ENCODE data around the gene ZFAND6.
"Not testable (repeated sequence)": the region's sequence is repeated elsewhere in the genome, so short reads cannot be mapped to it uniquely, and the experiment has no call there.

ZFAND6 gene

DNA sequence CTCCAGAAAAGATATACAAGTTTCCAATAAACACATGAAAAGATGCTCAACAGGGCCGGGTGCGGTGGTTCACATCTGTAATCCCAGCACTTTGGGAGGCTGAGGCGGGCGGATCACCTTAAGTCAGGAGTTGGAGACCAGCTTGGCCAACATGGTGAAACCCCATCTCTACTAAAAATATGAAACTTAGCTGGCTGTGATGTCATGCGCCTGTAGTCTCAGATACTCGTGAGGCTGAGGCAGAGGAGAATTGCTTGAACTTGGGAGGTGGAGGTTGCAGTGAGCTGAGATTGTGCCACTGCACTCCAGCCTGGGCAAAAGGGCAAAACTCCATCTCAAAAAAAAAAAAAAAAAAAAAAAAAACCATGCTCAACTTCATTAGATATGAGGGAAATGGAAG, 67.8 kb downstream of the ZFAND6 start:
- not testable (repeated sequence) for H3K4me1 ChIP-seq (ENCODE audit: control insufficient read depth, insufficient read depth, low read length, poor library complexity, severe bottlenecking)
- H3K36me3 ChIP-seq (ENCODE audit: control insufficient read depth, insufficient read depth, low read length): peaks cover 12% of the 10 kb centered on the region

DNA sequence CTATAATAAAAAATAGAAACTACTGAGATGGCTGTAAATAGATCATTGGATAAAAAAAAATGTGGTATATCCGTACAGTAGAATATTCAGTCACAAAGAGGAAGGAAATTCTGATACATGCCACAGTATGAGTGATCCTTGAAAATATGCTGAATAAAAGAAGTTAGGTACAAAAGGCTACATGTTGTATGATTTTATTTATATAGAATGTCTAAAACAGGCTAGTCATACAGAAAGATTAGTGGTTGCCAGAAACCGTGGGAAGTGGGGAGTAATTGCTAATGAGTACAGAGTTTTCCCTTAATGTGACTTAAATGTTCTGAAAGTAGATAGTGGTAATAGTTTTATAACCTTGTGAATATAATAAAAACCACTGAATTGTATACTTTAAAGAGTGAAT, 68.4 kb downstream of the ZFAND6 start:
- no peaks in the 10 kb centered on the region for H3K9me3 ChIP-seq (ENCODE audit: control insufficient read depth, low read length)
- no peak for DNase-seq
- H3K4me1 ChIP-seq (ENCODE audit: control insufficient read depth, insufficient read depth, low read length, poor library complexity, severe bottlenecking): no peaks in the 10 kb centered on the region
- H3K4me3 ChIP-seq (ENCODE audit: insufficient read depth, low read depth, low read length, poor library complexity, severe bottlenecking): no peak overlapping the region
- H3K27me3 ChIP-seq (replicated peaks; ENCODE audit: control insufficient read depth, insufficient read depth, low read length, poor library complexity, severe bottlenecking): no peaks in the 10 kb centered on the region
- no peak overlapping the region for H3K27ac ChIP-seq (ENCODE audit: insufficient read depth, low read length, poor library complexity, severe bottlenecking)
- peaks cover 12% of the 10 kb centered on the region for H3K36me3 ChIP-seq (ENCODE audit: control insufficient read depth, insufficient read depth, low read length)

More for the DNA sequence above, 67.8 kb downstream of the ZFAND6 start:
- not testable (repeated sequence) for H3K4me3 ChIP-seq (ENCODE audit: insufficient read depth, low read depth, low read length, poor library complexity, severe bottlenecking); H3K27ac ChIP-seq (ENCODE audit: insufficient read depth, low read length, poor library complexity, severe bottlenecking); DNase-seq; H3K9me3 ChIP-seq (ENCODE audit: control insufficient read depth, low read length); H3K27me3 ChIP-seq (replicated peaks; ENCODE audit: control insufficient read depth, insufficient read depth, low read length, poor library complexity, severe bottlenecking)

DNA sequence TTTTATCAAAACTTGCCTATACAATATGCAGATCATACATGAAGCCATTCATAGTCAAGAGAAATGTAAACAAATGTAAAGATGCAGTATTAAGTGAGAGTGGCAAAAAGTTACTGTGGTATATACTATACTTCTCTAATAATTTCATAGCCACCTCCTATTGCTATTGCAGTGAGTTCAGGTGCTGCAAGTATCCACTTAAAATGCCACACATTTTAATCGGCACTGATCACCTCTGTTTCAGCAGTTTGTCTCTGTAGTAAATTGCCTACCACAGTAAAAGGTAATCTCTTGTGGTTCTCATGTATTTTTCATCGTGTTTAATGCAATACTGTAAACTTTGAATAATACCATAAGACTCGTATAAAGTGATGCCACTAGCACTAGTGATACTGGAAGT, 72.9 kb downstream of the ZFAND6 start:
- H3K36me3 ChIP-seq (ENCODE audit: control insufficient read depth, insufficient read depth, low read length): peaks cover 18% of the 10 kb centered on the region
- H3K27me3 ChIP-seq (replicated peaks; ENCODE audit: control insufficient read depth, insufficient read depth, low read length, poor library complexity, severe bottlenecking): no peaks in the 10 kb centered on the region
- H3K4me1 ChIP-seq (ENCODE audit: control insufficient read depth, insufficient read depth, low read length, poor library complexity, severe bottlenecking): no peaks in the 10 kb centered on the region
- H3K27ac ChIP-seq (ENCODE audit: insufficient read depth, low read length, poor library complexity, severe bottlenecking): no peak overlapping the region
- no peak for DNase-seq
- no peak overlapping the region for H3K4me3 ChIP-seq (ENCODE audit: insufficient read depth, low read depth, low read length, poor library complexity, severe bottlenecking)
- no peaks in the 10 kb centered on the region for H3K9me3 ChIP-seq (ENCODE audit: control insufficient read depth, low read length)

DNA sequence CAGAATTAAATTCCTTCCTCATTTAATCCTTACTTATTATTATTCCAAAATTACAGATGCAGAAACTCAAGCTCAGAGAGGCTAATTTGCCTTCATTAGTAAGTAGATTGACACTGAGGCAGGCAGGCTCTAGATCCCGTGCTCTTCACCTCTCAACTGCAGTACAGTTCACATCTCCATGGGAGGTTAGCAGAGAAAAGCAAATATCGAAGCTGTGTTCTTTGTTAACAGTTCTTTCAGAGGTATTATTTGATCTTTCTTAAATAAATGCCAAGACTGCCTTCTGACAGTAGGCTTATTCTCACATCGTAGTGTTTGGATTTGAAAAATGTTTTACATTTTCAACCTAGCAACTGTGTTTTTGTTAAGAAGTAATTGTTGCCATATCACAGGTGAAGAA, 77.4 kb downstream of the ZFAND6 start:
- no peak for DNase-seq
- Histone ChIP-seq H3K36me3 (ENCODE audit: control insufficient read depth, insufficient read depth, low read length) (peaks cover 12% of the 10 kb centered on the region), H3K9me3 (ENCODE audit: control insufficient read depth, low read length) (no peaks in the 10 kb centered on the region)

DNA sequence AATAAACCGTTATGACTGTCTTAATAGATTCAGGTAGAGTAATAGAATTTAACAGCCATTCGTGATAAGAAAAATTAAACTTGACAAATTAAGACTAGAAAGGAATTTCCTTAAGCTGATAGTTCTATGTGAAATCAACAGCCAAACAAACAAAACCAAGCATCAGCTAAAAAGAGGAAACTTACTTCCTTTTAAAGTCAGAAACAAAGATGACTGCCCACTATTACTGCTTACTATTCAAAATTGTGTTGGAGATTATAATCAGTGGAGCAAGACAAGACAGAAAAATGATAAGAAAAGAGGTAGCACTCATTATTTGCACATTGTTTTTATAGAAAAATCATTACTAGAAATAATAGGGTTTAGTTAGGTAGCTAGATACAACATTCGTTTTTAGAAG, 79.5 kb downstream of the ZFAND6 start:
- H3K27me3 ChIP-seq (replicated peaks; ENCODE audit: control insufficient read depth, insufficient read depth, low read length, poor library complexity, severe bottlenecking): no peaks in the 10 kb centered on the region
- H3K4me3 ChIP-seq (ENCODE audit: insufficient read depth, low read depth, low read length, poor library complexity, severe bottlenecking): no peak overlapping the region
- peaks cover 12% of the 10 kb centered on the region for H3K36me3 ChIP-seq (ENCODE audit: control insufficient read depth, insufficient read depth, low read length)
- no peak for DNase-seq
- H3K9me3 ChIP-seq (ENCODE audit: control insufficient read depth, low read length): no peaks in the 10 kb centered on the region
- no peaks in the 10 kb centered on the region for H3K4me1 ChIP-seq (ENCODE audit: control insufficient read depth, insufficient read depth, low read length, poor library complexity, severe bottlenecking)
- no peak overlapping the region for H3K27ac ChIP-seq (ENCODE audit: insufficient read depth, low read length, poor library complexity, severe bottlenecking)

More for the DNA sequence above, 77.4 kb downstream of the ZFAND6 start:
- Histone ChIP-seq H3K27me3 (replicated peaks; ENCODE audit: control insufficient read depth, insufficient read depth, low read length, poor library complexity, severe bottlenecking) (no peaks in the 10 kb centered on the region), H3K4me1 (ENCODE audit: control insufficient read depth, insufficient read depth, low read length, poor library complexity, severe bottlenecking) (no peaks in the 10 kb centered on the region), H3K4me3 (ENCODE audit: insufficient read depth, low read depth, low read length, poor library complexity, severe bottlenecking) (no peak overlapping the region), H3K27ac (ENCODE audit: insufficient read depth, low read length, poor library complexity, severe bottlenecking) (no peak overlapping the region)

DNA sequence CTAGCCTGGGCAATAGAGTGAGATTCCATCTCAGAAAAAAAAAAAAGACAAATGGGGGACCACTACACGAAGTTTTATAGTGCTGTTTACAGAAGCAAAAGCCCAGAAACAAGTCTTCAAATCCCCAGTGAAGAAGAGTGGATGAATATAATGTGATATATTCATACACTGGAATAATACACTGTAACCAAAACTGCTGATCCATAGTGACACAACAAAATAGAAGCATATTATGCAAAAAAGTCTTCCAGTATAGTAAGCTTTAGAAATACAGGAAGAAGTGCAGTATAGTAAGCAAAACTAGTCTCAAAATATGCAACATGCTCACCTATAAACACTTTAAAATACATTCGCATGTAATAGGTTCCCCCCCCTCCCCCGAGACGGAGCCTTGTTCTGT, 81.4 kb downstream of the ZFAND6 start:
- DNase-seq: no peak
- Histone ChIP-seq H3K4me3 (ENCODE audit: insufficient read depth, low read depth, low read length, poor library complexity, severe bottlenecking) (no peak overlapping the region), H3K4me1 (ENCODE audit: control insufficient read depth, insufficient read depth, low read length, poor library complexity, severe bottlenecking) (no peaks in the 10 kb centered on the region), H3K27me3 (replicated peaks; ENCODE audit: control insufficient read depth, insufficient read depth, low read length, poor library complexity, severe bottlenecking) (no peaks in the 10 kb centered on the region), H3K36me3 (ENCODE audit: control insufficient read depth, insufficient read depth, low read length) (no peaks in the 10 kb centered on the region), H3K9me3 (ENCODE audit: control insufficient read depth, low read length) (no peaks in the 10 kb centered on the region), H3K27ac (ENCODE audit: insufficient read depth, low read length, poor library complexity, severe bottlenecking) (no peak overlapping the region)

DNA sequence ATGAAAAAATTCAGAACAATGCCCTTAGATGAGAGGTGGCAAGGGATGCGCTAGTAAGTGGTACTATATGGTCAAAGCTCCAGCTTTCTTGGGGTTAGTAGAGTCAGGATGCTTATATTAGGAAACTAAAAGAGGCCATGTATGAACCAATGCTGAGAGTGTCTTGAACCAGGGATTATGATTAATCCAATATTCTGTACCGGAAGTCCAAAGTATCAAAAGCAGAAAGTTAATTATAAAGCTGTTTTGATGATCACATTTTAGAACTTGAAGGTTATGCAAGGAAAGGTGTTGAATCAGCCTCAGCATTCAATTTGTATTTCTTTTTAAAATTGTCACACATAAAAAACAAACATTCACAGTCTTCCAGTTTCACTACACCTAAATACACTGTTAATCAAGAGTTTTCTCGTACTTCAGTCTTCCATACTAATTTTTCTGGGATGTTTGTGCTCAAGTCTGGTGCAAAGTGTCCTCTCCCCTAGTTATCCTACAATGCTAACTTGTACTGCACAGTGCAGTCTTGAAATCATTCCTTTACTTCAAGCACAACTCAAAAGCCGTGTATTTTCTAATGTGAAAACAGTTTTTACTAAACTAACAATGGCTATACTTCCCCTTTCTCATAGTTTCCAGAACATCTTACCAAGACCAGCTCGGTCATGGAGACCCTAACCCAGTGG, 82.6 kb downstream of the ZFAND6 start:
- no peak for DNase-seq
- Histone ChIP-seq H3K27me3 (replicated peaks; ENCODE audit: control insufficient read depth, insufficient read depth, low read length, poor library complexity, severe bottlenecking) (no peaks in the 10 kb centered on the region), H3K27ac (ENCODE audit: insufficient read depth, low read length, poor library complexity, severe bottlenecking) (no peak overlapping the region), H3K4me1 (ENCODE audit: control insufficient read depth, insufficient read depth, low read length, poor library complexity, severe bottlenecking) (no peaks in the 10 kb centered on the region), H3K9me3 (ENCODE audit: control insufficient read depth, low read length) (no peaks in the 10 kb centered on the region), H3K4me3 (ENCODE audit: insufficient read depth, low read depth, low read length, poor library complexity, severe bottlenecking) (no peak overlapping the region), H3K36me3 (ENCODE audit: control insufficient read depth, insufficient read depth, low read length) (no peaks in the 10 kb centered on the region)

DNA sequence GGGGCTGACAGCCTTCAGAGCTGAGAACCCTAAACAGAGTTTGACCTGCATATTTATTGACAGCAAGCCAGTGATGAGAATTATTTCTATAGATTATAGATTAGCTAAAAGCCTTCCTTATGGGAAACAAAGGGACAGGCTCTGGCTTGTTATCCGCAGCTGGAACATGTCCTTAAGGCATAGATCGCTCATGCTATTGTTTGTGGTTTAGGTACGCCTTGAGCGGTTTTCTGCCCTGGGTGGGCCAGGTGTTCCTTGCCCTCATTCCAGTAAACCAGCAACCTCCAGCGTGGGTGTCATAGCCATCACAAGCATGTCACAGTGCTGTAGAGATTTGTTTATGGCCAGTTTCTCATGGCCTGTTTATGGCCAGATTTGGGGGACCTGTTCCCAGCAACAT, 83.2 kb downstream of the ZFAND6 start:
- Histone ChIP-seq H3K9me3 (ENCODE audit: control insufficient read depth, low read length) (no peaks in the 10 kb centered on the region), H3K4me1 (ENCODE audit: control insufficient read depth, insufficient read depth, low read length, poor library complexity, severe bottlenecking) (no peaks in the 10 kb centered on the region), H3K4me3 (ENCODE audit: insufficient read depth, low read depth, low read length, poor library complexity, severe bottlenecking) (no peak overlapping the region), H3K27me3 (replicated peaks; ENCODE audit: control insufficient read depth, insufficient read depth, low read length, poor library complexity, severe bottlenecking) (no peaks in the 10 kb centered on the region), H3K36me3 (ENCODE audit: control insufficient read depth, insufficient read depth, low read length) (no peaks in the 10 kb centered on the region), H3K27ac (ENCODE audit: insufficient read depth, low read length, poor library complexity, severe bottlenecking) (no peak overlapping the region)
- no peak for DNase-seq

DNA sequence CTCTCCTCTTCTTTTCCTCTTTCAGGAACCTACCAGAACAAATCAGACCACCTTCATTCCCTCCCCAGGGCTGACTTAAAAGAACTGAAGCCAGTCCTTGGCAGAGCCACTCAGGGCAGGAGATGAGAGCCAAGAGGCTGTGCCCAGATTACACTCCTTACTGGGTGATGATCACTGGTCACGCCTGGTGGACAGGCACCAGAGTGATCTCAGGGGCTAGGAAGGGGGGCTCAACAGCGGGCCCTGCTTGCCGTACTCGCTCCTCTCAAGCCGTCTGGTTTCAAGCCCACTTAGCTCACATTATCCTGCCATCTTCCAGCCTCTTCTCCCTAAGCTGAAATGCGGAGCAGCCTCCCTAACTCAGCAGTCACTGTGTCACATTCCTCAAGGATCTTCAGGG, 91.7 kb downstream of the ZFAND6 start:
- Histone ChIP-seq H3K36me3 (ENCODE audit: control insufficient read depth, insufficient read depth, low read length) (no peaks in the 10 kb centered on the region), H3K27ac (ENCODE audit: insufficient read depth, low read length, poor library complexity, severe bottlenecking) (no peak overlapping the region), H3K27me3 (replicated peaks; ENCODE audit: control insufficient read depth, insufficient read depth, low read length, poor library complexity, severe bottlenecking) (no peaks in the 10 kb centered on the region), H3K4me3 (ENCODE audit: insufficient read depth, low read depth, low read length, poor library complexity, severe bottlenecking) (no peak overlapping the region), H3K4me1 (ENCODE audit: control insufficient read depth, insufficient read depth, low read length, poor library complexity, severe bottlenecking) (peaks cover 9% of the 10 kb centered on the region), H3K9me3 (ENCODE audit: control insufficient read depth, low read length) (no peaks in the 10 kb centered on the region)
- no peak for DNase-seq

DNA sequence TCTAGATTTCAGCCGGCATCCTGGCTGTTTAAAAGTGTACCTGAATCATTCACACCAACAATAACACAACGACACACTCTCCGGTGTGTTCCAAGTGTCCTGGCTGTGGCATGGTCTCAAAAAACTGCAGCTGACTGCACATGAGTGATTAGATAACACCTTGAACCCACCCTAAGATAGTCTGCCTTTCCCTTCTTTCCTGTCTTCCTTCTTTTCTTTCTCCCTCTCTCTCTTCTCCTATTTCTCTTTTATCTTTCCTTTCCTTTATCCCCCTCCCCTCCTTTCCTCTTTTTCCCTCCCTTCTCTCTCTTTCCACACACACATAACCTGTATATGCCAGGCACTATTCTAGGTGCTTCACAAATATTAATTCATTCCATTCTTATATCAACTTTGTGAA, 92.1 kb downstream of the ZFAND6 start:
- no peak for DNase-seq
- Histone ChIP-seq H3K27ac (ENCODE audit: insufficient read depth, low read length, poor library complexity, severe bottlenecking) (no peak overlapping the region), H3K36me3 (ENCODE audit: control insufficient read depth, insufficient read depth, low read length) (no peaks in the 10 kb centered on the region), H3K27me3 (replicated peaks; ENCODE audit: control insufficient read depth, insufficient read depth, low read length, poor library complexity, severe bottlenecking) (no peaks in the 10 kb centered on the region), H3K4me1 (ENCODE audit: control insufficient read depth, insufficient read depth, low read length, poor library complexity, severe bottlenecking) (peaks cover 9% of the 10 kb centered on the region), H3K4me3 (ENCODE audit: insufficient read depth, low read depth, low read length, poor library complexity, severe bottlenecking) (no peak overlapping the region), H3K9me3 (ENCODE audit: control insufficient read depth, low read length) (no peaks in the 10 kb centered on the region)
